HG03025 (cell line): ENCODE data around the gene GNG12.
A peak's percentile ranks its signal among the peaks of the same experiment; 100 is the strongest.

Experiments
- ATAC-seq: cut with Tn5 transposase; IDR thresholded peaks from one replicate; pipeline ENCODE4 v1.9.1; 2021; ENCODE audit warnings: mild to moderate bottlenecking, moderate library complexity; ENCODE audit not compliant: unreplicated experiment, low FRiP score

GNG12 gene

GRCh38 chr1:67713057-67713846 is 120.0 kb downstream of the GNG12 start:
- ATAC-seq, result no peak

- peak; percentile 78 for ATAC-seq
These were observed 121.4 kb downstream of the GNG12 start for GRCh38 chr1:67711855-67712212.

DNA sequence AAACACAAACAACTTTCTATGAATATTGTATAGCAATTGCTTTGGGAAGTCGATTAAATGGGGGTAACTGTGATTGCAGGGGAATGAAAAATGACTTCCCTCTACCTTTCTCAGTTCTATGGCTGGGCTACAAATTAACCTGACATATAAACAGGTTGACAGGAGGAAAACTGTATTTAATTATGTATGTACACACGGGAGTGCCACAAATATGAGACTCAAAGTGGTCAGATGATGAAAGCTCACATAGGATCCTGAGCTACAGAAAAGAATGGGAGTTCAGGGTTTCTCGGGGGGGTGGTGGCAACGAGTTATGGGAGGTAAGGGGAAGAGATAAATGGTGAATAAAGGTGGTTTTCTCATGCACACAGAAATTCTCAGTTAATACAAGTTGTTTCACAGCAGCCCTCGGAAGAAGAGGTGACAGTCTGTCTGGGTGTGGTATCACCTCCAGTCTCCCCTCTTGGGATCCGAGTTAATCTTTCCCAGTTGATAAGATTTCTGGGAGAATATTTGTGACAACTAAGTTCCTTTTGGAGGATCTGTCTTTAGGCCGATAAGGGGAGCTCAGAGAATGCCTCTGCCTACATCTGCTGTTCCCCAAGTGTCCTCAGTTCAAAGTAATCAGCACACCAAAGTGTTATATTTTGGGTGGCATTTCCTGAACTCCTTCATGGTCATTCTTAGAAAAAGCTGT is 122.0 kb downstream of the GNG12 start:
- peak; percentile 12 for ATAC-seq

- no peak for ATAC-seq
These were observed 122.8 kb downstream of the GNG12 start for GRCh38 chr1:67710417-67710816.

DNA sequence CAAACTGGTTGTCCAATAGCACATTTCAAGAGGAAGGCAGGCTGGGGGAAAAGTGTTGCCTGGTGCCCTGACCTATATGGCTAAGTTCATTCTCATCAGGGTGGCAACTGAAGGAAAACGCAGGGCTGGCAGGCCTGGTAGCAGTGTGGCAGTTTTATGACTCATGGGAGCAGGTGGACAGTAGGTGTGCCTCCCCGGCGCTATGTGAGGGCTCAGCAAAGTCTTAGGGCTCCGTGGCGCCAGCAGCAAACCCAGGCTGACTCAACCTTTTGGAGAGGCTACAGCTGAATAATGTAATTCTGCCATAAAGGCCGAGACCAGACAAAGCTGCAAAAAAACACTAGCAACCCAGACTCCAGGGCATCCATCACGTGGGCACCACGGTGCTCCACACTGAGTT is 124.7 kb downstream of the GNG12 start:
- ATAC-seq, result no peak

DNA sequence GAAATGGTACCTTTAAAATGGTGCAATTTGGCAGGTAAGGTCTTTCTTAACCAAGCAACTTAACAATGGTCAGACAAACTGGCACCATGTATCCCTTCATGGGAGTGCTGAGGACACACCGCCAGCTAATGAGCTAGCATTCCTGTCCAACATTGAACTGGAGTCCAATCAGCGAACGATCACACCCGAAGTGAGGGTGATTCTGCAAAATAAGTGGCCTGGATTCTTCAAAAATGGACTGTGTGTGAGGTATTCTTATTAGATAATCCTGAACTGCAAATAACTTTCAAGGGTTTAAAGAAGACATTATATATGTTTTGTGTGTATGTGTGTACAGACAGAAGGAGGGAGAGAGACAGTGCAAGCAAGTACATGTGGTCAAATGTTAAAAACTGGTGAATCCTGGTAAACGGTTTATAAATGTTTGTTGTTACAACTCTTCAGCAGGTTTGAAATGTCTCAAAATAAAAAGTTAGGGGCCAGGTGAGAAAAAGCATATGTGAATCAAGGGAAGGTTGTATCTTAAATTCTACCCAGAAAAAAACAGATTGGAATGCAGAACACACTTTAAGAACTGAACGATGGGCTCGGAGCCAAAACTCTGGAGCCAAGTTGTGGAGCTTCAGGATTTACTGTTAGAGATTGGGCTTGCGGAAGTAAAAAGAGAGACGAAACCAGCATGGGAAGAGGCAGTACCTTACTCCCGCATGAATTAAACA is 127.4 kb downstream of the GNG12 start:
- no peak for ATAC-seq

GRCh38 chr1:67704351-67704750 is 128.9 kb downstream of the GNG12 start:
- ATAC-seq, result no peak

GRCh38 chr1:67701876-67702275 is 131.4 kb downstream of the GNG12 start:
- ATAC-seq, result no peak

GRCh38 chr1:67700692-67701410 is 132.4 kb downstream of the GNG12 start:
- ATAC-seq, result no peak

- no peak for ATAC-seq
These were observed 133.0 kb downstream of the GNG12 start for GRCh38 chr1:67700220-67700619.

GRCh38 chr1:67696708-67697107 is 136.6 kb downstream of the GNG12 start:
- no peak for ATAC-seq

DNA sequence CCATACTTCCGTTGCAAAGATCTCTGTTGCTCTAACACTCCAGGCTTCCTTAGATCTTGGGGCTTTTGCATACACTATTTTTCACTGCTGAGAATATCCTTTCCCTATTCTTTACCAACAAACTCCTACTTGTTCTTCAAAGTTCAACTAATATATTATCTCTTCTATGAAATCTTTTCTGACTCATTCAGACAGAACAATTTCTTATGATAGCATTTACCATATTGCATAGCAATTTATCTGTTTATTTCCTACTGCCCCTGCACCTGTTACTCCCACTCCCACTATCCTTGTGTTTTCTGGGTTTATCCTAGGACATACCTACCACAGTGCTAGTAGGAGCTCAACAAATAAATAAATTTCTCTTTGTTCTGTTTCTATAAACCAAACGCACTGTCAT is 137.3 kb downstream of the GNG12 start:
- no peak for ATAC-seq

- no peak for ATAC-seq
These were observed 141.6 kb downstream of the GNG12 start for GRCh38 chr1:67691712-67692111.

- ATAC-seq, result no peak
These were observed 142.9 kb downstream of the GNG12 start for GRCh38 chr1:67690411-67690810.

DNA sequence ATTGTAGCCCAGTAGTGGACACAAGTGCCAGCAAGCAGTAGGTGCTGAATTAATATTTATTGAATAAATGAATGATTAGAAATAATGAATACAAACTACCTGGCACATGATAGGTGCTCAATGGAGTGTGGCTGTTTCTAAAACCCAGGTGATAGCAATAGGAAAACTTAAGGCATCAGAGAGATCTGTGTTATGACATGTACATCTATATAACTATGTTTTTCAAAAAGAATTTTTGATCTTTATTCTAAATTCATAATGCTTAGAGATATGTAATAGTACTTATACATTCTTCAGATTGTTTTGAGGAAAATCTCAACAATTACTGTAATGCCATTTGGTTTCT is 143.3 kb downstream of the GNG12 start:
- ATAC-seq, result no peak

DNA sequence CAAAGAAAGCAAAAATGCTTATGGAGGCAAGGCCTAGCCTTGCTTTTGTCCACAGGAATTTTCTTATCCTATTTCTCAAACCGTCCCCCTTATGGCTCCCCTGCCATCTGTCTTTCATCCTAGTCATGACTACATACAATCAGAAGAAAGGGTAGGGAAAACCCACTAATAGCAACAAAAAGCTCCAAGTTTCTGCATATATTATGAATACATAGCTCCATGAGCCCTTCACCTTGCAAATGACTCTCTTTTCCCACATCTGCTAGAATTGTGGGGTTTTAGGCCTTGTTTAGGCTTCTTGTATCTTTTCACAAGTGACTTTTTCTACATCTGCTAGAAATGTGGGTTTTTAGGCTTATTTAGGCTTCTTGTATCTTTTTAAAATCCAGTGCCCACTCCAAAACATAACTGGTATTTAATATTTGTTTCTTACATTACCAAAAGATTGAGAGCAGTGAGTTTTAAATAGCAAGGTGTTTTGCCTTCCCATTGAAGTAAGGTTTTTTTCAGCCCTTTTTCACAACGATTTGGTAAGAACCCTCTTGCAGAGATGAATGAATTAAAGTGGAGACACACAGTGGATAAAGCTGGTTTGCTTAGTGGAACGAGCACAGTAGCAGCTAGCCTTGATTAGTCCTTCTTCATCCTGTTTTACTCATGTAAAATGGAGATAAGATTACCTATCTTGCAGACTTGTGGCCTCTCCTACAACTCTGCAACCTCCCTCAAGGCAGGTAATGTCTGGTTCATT is 143.8 kb downstream of the GNG12 start:
- ATAC-seq, result no peak

GRCh38 chr1:67688526-67689219 is 144.6 kb downstream of the GNG12 start:
- ATAC-seq, result no peak

- no peak for ATAC-seq
These were observed 145.6 kb downstream of the GNG12 start for GRCh38 chr1:67687649-67688048.

DNA sequence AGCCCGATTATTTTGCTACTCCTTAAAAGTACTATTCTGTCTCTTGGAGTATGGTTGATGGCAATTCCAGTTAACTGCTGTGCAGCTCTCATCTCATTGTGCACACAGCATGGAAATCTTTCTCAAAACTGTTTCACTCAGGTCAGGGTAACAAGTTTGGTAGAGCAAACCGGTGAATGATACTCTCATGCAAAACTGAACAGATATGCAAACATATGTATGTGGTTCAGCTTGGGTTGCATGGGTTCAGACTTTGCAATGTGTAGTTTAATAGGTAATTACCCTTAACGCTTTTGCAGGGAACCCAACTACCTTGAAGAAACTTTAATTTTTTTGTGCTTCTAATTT is 146.1 kb downstream of the GNG12 start:
- no peak for ATAC-seq
